ENCODE results near the gene ZNF879.

Gene ZNF879

GRCh38 chr5:178996156-178996555 lies 27.4 kb upstream of the ZNF879 start:
- TF ChIP-seq OSR1 (CRISPR knock-in tag; IDR thresholded peaks at IDR 0.05) (no peak), GLIS3 (CRISPR knock-in tag; IDR thresholded peaks at IDR 0.05) (no peak), ZFP3 (CRISPR knock-in tag; IDR thresholded peaks at IDR 0.05) (no peak), ZC3H10 (CRISPR knock-in tag; IDR thresholded peaks at IDR 0.05) (no peak), ZFP30 (CRISPR knock-in tag; IDR thresholded peaks at IDR 0.05) (no peak), ARNTL (CRISPR knock-in tag; IDR thresholded peaks at IDR 0.05; ENCODE audit: borderline replicate concordance, low read depth) (no peak), TOX (CRISPR knock-in tag; IDR thresholded peaks at IDR 0.05; ENCODE audit: borderline replicate concordance) (no peak), ZNF70 (CRISPR knock-in tag; IDR thresholded peaks at IDR 0.05) (no peak), TCF4 (CRISPR knock-in tag; IDR thresholded peaks at IDR 0.05; ENCODE audit: borderline replicate concordance) (no peak), ZNF8 (CRISPR knock-in tag; IDR thresholded peaks at IDR 0.05) (no peak), BACH2 (CRISPR knock-in tag; IDR thresholded peaks at IDR 0.05; ENCODE audit: borderline replicate concordance) (no peak), ISL1 (CRISPR knock-in tag; IDR thresholded peaks at IDR 0.05) (no peak), RARB (CRISPR knock-in tag; IDR thresholded peaks at IDR 0.05) (no peak), PATZ1 (CRISPR knock-in tag; IDR thresholded peaks at IDR 0.05; ENCODE audit: borderline replicate concordance) (no peak), SNAI2 (CRISPR knock-in tag; IDR thresholded peaks at IDR 0.05) (no peak), ESRRG (CRISPR knock-in tag; IDR thresholded peaks at IDR 0.05) (no peak), POU6F1 (CRISPR knock-in tag; IDR thresholded peaks at IDR 0.05; ENCODE audit: borderline replicate concordance, low read depth) (no peak)
- TF ChIP-seq, protein P1, sequence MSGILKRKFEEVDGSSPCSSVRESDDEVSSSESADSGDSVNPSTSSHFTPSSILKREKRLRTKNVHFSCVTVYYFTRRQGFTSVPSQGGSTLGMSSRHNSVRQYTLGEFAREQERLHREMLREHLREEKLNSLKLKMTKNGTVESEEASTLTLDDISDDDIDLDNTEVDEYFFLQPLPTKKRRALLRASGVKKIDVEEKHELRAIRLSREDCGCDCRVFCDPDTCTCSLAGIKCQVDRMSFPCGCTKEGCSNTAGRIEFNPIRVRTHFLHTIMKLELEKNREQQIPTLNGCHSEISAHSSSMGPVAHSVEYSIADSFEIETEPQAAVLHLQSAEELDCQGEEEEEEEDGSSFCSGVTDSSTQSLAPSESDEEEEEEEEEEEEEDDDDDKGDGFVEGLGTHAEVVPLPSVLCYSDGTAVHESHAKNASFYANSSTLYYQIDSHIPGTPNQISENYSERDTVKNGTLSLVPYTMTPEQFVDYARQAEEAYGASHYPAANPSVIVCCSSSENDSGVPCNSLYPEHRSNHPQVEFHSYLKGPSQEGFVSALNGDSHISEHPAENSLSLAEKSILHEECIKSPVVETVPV (CRISPR knock-in tag; IDR thresholded peaks at IDR 0.05) = no peak
- TF ChIP-seq, protein P2, sequence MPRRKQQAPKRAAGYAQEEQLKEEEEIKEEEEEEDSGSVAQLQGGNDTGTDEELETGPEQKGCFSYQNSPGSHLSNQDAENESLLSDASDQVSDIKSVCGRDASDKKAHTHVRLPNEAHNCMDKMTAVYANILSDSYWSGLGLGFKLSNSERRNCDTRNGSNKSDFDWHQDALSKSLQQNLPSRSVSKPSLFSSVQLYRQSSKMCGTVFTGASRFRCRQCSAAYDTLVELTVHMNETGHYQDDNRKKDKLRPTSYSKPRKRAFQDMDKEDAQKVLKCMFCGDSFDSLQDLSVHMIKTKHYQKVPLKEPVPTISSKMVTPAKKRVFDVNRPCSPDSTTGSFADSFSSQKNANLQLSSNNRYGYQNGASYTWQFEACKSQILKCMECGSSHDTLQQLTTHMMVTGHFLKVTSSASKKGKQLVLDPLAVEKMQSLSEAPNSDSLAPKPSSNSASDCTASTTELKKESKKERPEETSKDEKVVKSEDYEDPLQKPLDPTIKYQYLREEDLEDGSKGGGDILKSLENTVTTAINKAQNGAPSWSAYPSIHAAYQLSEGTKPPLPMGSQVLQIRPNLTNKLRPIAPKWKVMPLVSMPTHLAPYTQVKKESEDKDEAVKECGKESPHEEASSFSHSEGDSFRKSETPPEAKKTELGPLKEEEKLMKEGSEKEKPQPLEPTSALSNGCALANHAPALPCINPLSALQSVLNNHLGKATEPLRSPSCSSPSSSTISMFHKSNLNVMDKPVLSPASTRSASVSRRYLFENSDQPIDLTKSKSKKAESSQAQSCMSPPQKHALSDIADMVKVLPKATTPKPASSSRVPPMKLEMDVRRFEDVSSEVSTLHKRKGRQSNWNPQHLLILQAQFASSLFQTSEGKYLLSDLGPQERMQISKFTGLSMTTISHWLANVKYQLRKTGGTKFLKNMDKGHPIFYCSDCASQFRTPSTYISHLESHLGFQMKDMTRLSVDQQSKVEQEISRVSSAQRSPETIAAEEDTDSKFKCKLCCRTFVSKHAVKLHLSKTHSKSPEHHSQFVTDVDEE (CRISPR knock-in tag; IDR thresholded peaks at IDR 0.05) = no peak
- TF ChIP-seq, protein P3, sequence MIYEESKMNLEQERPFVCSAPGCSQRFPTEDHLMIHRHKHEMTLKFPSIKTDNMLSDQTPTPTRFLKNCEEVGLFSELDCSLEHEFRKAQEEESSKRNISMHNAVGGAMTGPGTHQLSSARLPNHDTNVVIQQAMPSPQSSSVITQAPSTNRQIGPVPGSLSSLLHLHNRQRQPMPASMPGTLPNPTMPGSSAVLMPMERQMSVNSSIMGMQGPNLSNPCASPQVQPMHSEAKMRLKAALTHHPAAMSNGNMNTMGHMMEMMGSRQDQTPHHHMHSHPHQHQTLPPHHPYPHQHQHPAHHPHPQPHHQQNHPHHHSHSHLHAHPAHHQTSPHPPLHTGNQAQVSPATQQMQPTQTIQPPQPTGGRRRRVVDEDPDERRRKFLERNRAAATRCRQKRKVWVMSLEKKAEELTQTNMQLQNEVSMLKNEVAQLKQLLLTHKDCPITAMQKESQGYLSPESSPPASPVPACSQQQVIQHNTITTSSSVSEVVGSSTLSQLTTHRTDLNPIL (CRISPR knock-in tag; IDR thresholded peaks at IDR 0.05; ENCODE audit: low read depth) = no peak
- no peak for ATAC-seq

- ATAC-seq = no peak
- no peak for TF ChIP-seq ZFP3 (CRISPR knock-in tag; IDR thresholded peaks at IDR 0.05)
- no peak for TF ChIP-seq ISL1 (CRISPR knock-in tag; IDR thresholded peaks at IDR 0.05)
- TF ChIP-seq, protein P1 (CRISPR knock-in tag; IDR thresholded peaks at IDR 0.05) = no peak
- TF ChIP-seq ARNTL (CRISPR knock-in tag; IDR thresholded peaks at IDR 0.05; ENCODE audit: borderline replicate concordance, low read depth) = no peak
- no peak for TF ChIP-seq PATZ1 (CRISPR knock-in tag; IDR thresholded peaks at IDR 0.05; ENCODE audit: borderline replicate concordance)
- no peak for TF ChIP-seq PPARA (CRISPR knock-in tag; IDR thresholded peaks at IDR 0.05; ENCODE audit: borderline replicate concordance)
- TF ChIP-seq TCF4 (CRISPR knock-in tag; IDR thresholded peaks at IDR 0.05; ENCODE audit: borderline replicate concordance) = no peak
- TF ChIP-seq, protein P3 (CRISPR knock-in tag; IDR thresholded peaks at IDR 0.05; ENCODE audit: low read depth) = no peak
- no peak for TF ChIP-seq CSDC2 (CRISPR knock-in tag; IDR thresholded peaks at IDR 0.05)
- TF ChIP-seq ZNF565 (CRISPR knock-in tag; conservative IDR thresholded peaks at IDR 0.05; ENCODE audit: low read depth) = no peak
- no peak for TF ChIP-seq OSR1 (CRISPR knock-in tag; IDR thresholded peaks at IDR 0.05)
- no peak for TF ChIP-seq RARB (CRISPR knock-in tag; IDR thresholded peaks at IDR 0.05)
- TF ChIP-seq ZNF8 (CRISPR knock-in tag; IDR thresholded peaks at IDR 0.05) = no peak
- TF ChIP-seq SNAI2 (CRISPR knock-in tag; IDR thresholded peaks at IDR 0.05) = no peak
- TF ChIP-seq TOX (CRISPR knock-in tag; IDR thresholded peaks at IDR 0.05; ENCODE audit: borderline replicate concordance) = no peak
- no peak for TF ChIP-seq BACH2 (CRISPR knock-in tag; IDR thresholded peaks at IDR 0.05; ENCODE audit: borderline replicate concordance)
- TF ChIP-seq ZC3H10 (CRISPR knock-in tag; IDR thresholded peaks at IDR 0.05) = no peak
These were observed 26.4 kb upstream of the ZNF879 start for GRCh38 chr5:178997191-178997590.
